ENCODE results near the gene SLC3A2.
"Not testable (repeated sequence)": the region's sequence is repeated elsewhere in the genome, so short reads cannot be mapped to it uniquely, and the experiment has no call there.

SLC3A2 gene

GRCh38 chr11:62852523-62853188, 28.0 kb upstream of the SLC3A2 start:
- DNase-seq (ENCODE audit: low spot score), result no peak

DNA sequence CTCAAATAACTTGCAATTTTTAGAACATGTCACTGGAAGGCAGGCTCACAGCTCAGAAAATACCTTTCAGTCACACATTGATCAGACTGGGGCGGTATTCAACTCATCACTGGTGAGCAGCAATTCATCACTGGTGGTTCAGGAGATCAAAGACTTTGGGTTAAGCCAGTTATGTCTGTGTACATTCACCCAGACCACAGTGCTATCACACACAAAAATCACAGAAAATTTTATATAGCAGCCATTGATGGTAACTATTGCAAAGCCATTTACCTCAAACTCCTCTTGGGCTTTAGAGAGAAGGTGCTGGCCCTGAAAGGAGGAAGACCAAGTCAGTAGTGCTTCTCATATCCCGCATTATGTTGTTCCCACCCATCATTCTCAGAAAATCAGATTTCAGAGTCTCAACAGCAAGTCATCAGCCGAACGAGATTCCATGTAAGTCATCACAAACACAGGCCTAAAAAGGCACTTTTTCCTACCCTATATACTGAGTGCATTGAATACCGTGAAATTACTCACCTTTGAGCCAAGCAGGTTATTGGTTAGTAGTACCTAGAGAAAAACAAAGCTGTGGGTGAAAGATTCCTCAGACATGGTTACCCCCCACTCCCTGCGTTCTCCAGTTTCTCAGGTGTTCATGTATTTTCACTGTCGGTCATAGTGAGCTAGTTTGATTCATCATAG, 27.3 kb upstream of the SLC3A2 start:
- DNase-seq (ENCODE audit: low spot score), result no peak

DNA sequence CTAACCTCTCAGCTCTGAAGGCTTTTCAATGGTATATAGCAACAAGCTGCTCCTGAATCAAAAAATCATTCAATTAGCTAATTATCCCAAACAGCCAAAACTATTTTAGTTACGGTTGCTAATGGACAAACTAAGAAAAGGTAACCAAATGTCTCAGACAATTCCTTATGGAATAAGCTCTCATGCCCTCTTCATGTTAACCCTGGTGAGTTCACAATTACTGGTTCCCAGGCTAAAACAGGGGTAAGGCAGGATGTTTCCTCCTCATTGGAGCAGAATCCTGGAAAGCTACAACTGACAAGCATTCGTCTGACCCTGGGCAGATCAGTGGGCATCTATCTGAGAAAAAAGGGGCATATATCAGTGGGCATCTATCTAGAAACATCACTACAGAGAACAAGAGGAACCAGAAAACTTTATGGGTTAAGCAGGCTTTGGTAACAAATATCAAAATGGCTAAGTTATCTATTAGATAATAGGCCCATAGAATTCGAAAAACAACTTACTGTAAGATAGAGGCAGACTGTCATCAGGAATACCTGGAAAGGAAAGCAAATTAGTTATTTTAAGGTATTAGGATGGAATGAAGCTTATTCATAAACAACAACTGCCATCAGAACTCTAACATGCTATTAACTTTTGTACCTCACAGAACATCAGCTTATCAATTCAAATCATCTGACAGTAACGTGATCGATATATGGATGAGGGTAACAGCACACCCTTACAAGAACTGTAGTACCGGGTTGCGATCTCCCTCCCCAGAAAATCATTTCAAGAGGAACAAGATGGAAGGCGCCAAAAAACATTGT, 26.5 kb upstream of the SLC3A2 start:
- DNase-seq (ENCODE audit: low spot score), result no peak

- DNase-seq (ENCODE audit: low spot score), result no peak
These were observed 25.7 kb upstream of the SLC3A2 start for GRCh38 chr11:62854825-62855570.

DNA sequence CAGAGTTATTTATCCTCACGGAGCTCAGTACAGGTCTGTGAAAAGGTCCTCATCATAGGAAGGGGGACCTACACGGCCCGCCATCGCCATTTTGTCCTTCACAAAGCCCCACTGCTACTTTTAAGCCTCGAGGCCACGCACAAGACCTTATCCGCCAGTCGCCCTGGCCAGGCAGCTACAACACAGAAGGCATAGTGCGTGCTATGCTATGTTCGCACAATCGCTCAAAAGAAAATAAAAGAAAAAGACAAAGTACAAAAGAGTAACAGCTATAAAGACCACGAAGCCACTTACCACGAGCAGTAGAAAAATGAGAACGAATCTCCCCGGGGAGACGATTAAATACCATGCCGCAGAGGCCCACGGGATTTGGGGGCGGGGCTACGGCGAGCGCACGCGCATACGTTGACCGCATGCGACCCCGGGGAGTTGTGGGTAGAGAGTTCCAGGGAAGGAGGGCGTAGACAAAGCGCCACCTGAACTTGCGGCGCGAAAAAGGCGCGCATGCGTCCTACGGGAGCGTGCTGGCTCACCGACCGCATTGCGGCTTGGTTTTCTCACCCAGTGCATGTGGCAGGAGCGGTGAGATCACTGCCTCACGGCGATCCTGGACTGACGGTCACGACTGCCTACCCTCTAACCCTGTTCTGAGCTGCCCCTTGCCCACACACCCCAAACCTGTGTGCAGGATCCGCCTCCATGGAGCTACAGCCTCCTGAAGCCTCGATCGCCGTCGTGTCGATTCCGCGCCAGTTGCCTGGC, 24.9 kb upstream of the SLC3A2 start:
- DNase-seq (ENCODE audit: low spot score), result peak; percentile 92

DNA sequence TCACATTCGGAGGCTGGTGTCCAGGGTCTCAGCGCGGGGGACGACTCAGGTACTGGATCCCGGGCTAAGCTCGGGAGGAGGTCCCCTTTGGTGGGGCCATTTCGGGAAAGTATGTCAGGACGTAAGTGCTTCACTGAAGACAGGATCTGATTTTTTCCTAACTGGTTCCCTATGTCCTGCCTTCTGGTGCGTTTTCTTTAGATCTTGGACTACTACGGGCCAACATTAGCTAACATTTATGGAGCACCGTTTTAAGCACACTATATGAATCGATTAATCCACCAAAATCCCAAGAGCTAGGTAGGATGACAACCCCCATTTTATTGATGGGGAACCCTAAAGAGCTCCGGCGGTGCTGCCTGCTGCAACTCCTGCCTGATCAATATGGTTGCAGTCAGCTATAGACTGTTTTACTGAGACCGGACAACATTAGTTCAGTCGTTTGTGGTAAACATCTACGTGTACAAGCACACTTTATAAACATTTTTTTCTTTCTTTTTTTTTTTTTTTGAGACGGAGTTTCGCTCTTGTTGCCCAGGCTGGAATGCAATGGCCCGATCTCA, 24.3 kb upstream of the SLC3A2 start:
- no peak for DNase-seq (ENCODE audit: low spot score)

- DNase-seq (ENCODE audit: low spot score), result no peak
These were observed 23.1 kb upstream of the SLC3A2 start for GRCh38 chr11:62857541-62857982.

- DNase-seq (ENCODE audit: low spot score), result no peak
These were observed 22.5 kb upstream of the SLC3A2 start for GRCh38 chr11:62858201-62858600.

DNA sequence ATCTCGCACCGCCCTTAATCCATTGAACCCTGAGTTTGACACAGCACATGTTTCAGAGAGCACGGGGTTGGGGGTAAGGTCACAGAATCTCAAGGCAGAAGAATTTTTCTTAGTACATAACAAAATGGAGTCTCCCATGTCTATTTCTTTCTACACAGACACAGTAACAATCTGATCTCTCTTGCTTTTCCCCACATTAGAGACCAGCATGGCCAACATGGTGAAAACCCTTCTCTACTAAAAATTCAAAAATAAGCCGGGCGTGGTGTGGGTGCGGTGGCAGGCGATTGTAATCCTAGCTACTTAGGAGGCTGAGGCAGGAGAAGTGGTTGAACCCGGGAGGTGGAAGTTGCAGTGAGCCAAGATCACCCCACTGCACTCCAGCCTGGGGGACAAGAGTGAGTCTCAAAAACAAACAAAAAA, 21.4 kb upstream of the SLC3A2 start:
- not testable (repeated sequence) for DNase-seq (ENCODE audit: low spot score)

DNA sequence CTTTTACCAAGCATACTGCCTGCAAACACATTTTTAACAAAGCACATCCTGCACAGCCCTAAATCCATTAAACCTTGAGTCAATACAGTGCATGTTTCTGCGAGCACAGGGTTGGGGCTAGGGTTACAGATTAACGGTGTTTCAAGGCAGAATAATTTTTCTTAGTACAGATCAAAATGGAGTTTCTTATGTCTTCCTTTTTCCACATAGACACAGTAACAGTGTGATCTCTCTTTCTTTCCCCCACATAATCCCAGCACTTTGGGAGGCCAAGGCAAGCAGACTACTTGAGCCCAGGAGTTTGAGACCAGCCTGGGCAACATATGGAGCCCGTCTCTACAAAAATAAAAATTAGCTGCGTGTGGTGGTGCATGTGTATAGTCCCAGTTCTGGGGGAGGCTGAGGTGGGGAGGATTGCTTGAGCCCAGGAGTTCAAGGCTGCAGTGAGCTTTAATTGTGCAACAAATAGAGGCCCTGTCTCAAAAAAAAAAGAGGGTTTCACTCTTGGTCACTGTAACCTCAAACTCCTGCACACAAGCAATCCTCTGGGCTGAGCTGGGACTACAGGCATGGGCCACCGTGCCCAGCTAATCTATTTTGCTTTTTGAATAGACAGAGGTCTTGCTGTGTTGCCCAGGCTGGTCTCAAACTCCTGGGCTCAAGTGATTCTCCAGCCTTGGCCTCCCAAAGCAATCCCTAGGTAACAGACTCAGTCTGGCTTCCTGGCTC, 19.7 kb upstream of the SLC3A2 start:
- DNase-seq (ENCODE audit: low spot score), result no peak

- DNase-seq (ENCODE audit: low spot score), result not testable (repeated sequence)
These were observed 19.0 kb upstream of the SLC3A2 start for GRCh38 chr11:62861564-62862192.

DNA sequence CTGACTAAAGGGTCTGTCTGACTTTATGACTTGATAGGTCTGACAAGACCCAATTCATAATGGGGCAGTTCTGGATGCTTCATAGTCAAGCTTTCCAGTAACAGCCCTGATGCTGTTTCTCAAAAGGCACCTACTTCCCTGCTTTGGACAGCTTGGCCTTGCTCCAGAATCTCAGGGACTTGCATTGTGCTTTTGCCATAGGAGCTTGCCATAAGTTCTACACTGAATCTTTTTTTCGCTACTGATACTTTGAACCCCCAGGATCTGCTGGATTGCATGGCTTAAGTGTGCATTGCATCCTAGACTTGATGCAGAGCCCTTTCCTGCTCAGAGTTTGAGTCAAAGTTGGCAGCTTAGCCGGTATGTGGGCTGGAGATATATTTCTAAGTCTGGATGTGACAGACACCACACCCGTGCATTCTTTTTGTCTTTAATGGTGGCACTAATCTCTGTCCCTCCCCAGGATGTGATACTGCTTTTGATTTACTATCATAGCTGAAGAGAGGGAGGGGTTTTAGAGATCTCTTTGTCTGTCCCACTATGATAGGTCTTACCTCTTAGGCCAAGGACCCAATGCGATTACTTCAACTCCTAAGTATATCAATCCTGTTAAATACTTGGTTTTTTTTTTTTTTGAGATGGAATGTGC, 16.9 kb upstream of the SLC3A2 start:
- DNase-seq (ENCODE audit: low spot score), result no peak

GRCh38 chr11:62865635-62866034, 15.1 kb upstream of the SLC3A2 start:
- no peak for DNase-seq (ENCODE audit: low spot score)

DNA sequence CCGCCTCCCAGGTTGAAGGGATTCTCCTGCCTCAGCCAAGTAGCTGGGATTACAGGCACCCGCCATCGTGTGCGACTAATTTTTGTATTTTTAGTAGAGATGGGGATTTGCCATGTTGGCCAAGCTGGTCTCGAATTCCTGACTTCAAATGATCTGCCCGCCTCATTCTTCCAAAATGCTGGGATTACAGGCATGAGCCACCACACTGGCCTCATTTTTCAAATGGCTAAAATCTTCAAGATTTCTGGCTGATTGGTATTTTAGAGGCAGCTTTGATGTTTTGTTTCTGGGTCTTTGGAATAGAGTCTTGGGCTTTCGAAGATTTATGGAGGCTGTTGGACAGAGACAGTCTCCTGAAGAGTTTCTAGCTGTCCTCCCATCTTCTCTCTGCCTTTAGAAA, 5.8 kb upstream of the SLC3A2 start:
- DNase-seq (ENCODE audit: low spot score), result no peak

- no peak for DNase-seq (ENCODE audit: low spot score)
These were observed 4.8 kb upstream of the SLC3A2 start for GRCh38 chr11:62875698-62876478.

- DNase-seq (ENCODE audit: low spot score), result no peak
These were observed 4.0 kb upstream of the SLC3A2 start for GRCh38 chr11:62876712-62877111.

DNA sequence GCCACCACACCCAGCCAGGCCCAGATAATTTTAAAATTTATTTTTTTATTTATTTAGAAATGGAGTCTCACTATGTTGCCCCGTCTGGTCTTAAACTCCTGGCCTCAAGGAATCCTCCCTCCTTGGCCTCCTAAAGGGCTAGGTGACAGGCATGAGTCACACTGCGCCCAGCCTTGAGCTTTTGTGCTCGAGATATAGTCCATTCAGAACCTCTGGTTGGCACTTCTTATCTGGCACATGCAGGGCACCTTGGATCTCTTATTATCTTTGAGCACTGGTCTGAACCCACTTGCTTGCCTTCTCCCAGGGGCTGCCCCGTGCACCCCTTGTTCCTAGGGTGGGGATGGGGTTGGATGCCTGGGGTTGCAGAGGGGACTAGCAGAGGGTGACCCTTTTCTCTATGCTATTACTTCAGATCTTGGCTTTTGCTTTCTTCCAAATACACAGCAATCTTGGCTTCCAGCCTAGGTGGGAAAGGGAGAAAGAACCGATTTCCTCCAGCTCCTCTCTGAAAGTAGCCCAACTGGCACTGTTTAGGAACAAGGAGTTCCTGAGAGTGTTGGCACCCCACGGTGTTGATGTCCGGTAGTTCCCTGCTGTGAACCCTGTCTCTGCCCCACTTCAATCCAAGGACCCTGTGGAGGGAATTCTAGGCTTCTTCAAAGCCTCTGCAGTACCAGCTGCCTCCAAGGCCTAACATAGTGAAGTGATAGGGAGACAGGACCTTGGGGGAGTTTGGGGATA, 1.3 kb upstream of the SLC3A2 start:
- DNase-seq (ENCODE audit: low spot score), result peak; percentile 62
